Smooth muscle cell of the brain vasculature (primary cell): ENCODE results near the gene CENPB.

Experiments used
- DNase-seq: peaks from one replicate; pipeline ENCODE4 v3.0.0-alpha.2; 2012; ENCODE audit warnings: low read depth, low spot score

CENPB gene

DNA sequence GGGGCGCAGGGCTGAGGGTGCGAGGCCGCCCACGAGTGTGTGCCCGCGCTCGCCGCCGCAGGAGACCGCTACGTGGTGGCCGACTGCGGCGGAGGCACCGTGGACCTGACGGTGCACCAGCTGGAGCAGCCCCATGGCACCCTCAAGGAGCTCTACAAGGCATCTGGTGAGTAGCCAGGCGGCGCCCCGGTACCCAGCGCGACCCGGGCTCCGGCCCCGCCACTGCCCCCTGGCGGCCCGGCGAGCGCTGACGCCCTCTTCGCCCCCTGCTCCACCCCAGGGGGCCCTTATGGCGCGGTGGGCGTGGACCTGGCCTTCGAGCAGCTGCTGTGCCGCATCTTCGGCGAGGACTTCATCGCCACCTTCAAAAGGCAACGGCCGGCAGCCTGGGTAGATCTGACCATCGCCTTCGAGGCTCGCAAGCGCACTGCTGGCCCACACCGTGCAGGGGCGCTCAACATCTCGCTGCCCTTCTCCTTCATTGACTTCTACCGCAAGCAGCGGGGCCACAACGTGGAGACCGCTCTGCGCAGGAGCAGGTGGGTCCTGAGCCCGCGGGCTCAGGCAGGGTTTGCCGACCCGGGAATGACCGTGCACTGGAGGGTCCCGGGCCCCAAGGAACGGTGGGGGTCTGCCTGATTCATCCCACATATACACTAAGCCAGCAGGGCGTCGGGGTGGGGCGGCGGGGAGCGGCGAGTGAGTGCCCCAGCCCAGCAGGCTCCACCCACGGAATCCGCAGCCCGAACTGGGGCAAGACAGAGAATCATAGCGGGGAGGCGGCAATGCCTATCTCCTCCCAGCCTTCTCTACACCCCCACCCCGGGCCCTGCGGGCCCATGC is 36.6 kb downstream of the CENPB start:
- DNase-seq, result no peak

DNA sequence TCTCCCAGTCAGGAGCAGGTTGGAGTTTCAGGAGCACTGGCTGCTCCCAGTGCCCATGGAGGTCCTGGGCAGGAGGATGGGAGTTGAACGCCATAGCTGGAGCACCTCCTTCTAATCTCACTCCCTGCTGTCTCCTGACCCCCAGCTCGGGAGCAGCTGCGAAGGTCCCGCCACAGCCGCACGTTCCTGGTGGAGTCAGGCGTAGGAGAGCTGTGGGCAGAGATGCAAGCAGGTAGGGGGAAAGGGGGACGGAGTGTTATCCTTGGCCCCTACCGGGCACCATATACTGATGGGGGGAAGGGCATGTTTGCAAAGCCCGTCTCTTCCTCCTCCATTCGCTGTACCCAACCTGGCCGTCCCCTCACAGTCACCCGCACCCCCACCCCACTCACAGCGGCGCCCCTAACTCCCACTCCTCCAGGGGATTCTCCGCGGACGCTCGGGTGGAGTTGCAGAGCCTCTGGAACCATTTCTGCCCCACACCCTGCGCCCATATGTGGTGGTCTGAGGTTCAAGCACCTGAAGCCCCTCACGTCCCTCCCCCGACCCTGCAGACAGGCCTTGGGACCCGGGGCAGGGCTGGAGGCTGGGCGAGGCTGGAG is 37.4 kb downstream of the CENPB start:
- DNase-seq, result no peak

DNA sequence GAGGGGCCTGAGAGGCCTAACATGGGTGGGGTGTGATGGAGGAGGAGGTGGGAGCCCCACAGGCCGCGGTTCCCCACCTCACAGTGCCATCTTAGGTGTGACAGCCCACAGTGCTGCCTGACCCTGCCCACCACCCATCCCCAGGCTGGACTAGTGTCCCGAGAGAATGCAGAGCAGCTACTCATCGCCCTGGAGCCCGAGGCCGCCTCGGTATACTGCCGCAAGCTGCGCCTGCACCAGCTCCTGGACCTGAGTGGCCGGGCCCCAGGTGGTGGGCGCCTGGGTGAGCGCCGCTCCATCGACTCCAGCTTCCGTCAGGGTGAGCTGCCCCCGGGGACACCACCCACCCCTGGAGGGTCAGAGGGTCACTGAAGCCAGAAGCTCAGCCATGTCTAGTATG is 38.5 kb downstream of the CENPB start:
- DNase-seq, result no peak

DNA sequence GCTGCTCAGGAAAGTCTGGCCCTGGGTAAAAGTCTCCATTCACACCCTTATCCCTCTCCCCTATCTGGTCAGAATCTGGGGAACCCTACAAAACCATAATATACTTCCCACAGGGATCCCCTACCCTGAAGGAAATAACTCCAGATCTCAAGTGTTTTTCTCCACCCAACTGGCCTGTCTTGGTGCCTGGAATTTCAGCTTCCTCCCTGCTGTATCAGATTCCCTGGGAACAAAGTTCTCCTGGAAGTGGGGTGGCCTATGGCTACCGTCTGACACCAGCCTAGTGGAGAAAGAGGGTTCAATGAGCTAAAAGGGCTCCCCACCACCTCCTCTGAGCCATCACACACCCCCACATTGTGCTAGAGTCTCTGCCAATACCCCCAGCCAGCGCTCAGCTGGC is 39.1 kb downstream of the CENPB start:
- no peak for DNase-seq

DNA sequence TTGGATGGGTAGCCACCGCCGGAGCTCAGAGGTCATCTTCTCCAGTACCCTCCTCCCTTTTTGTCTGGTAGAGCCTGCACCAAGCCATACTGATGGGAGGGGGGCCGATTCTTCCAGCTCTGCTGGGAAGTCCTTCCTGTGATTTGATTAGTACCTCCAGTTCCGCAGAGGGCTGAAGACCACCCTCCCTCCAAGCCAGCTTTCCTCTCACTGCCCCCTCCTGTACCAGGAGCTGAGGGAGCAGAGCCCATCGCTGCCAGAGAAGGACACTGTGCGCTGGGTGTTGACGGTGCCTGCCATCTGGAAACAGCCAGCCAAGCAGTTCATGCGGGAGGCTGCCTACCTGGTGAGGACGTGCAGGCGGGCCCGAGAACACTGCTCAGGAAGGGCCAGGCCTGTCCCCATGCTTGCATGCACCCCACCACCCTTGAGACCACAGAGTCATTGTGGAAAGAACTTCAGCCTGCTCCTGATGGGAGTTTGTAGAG is 40.8 kb downstream of the CENPB start:
- DNase-seq, result no peak

DNA sequence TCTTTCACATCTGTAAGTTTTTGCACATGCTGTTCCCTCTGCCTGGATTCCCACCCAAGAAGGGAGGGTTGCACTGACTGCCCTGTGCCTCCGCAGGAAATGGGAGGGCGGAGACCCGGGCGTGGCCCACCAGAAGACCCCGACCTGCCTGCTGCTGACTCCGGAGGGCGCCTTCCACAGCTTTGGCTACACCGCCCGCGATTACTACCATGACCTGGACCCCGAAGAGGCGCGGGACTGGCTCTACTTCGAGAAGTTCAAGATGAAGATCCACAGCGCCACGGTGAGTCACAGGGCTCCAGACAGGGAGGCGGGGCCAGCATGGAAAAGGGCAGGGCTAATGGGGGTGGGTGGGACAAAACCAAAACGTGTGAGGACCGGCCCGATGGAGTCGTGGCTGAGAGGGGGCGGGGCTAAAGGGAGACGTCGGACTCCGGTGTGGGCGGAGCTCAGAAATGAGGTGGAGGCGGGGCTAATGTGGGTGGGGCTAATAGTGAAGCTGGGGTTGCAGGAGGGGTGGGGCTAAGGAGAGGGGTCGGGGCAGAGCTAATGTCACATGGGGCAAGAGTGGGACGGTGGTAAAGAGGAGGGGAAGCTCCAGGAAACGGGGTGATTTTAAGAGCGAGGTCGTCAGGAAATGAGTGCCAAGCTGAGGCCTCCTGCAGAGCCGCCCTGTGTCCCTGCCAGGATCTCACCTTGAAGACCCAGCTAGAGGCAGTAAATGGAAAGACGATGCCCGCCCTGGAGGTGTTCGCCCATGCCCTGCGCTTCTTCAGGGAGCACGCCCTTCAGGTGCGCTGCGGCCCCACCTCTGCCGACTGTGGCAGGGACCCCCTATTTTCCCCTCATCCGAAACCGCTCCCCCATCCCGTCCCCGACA is 41.5 kb downstream of the CENPB start:
- no peak for DNase-seq

DNA sequence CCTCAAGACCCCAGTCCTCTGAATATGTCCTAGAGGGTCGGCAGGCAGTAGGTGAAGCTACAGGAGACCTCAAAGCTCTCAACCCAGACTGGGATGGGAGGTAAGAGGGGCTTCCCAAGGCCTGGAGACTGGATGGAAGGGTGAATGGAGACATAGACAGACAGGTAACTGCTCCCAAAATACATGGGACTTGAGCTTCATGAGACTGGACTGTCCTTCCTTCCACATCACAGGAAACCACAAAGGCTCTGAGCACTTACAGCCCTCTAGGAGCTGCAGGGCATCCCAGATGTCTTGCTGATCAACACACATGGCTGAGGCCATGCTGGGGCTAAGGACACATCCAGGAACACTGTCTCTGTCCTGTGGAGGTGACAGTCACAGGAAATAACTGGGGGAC is 42.5 kb downstream of the CENPB start:
- no peak for DNase-seq

DNA sequence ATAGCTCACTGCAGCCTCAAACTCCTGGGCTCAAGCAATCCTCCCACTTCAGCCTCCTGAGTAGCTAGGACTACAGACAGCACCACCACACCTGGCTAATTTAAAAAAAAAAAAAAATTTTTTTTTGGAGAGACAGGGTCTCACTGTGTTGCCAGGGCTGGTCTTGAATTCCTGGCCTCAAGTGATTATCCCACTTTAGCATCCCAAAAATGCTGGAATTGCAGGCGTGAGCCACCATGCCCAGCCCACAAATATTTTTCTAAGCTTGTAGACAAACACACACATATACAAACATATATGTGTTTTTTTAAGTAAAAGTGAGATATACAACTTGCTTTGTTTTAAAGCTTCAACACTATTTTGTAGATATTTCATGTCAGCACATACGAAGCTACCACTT is 43.3 kb downstream of the CENPB start:
- DNase-seq, result no peak

DNA sequence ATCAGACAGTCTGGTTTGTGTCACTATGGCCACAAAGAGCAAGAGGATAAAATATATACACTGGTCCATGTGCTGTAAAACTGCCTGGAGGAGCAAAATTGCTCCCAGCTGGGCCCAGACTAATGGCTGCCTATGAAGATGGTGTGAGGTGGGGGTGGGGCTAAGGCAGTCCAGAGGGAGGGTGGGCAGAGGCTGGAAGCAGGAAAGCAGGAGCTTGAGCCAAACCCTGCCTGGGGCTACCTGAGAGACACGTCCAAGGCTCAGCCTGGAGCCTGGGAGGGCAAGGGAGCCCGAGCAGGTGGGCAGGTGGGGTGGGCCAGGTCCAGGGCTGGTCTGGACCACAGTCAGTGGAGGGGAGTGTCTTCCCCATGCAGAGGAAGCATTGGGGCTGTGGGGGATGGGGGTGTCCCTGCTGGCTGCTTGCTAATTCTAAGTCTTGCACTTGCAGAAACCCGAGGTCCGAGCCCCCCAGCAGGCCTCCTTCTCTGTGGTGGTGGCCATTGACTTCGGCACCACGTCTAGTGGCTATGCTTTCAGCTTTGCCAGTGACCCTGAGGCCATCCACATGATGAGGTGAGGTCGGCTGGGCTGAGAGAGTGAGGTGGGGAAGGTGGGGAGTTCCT is 44.6 kb downstream of the CENPB start:
- DNase-seq, result no peak

DNA sequence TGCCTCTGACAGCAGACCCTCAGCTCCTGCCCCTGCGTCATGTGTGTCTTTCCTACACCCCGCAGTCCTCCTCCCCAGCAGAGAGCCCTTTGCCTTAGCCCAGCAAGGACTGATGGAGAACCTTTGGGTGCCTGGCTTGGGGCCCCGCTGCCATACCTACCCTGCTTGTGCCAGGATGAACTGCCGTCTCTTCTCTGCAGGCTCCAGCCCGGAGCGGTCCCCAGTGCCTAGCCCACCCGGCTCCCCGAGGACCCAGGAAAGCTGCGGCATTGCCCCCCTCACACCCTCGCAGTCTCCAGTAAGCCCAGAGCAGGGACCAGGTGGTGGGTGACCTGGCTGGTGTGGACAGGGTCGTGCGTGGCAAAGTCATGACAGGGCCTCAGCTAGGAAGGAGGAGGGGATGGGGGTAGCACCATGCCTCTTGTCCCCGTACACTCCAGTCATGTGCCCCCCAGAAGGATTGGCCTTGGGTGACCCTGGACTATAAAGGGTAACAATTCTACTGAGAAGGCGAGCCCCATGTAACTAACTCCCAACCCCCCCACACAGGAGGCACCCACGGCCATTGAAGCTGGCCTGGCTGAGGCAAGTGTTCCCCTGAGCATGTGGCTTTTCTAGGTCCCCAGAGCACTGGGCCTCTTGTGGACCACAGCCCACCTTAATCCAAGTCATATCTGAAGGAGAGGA is 45.8 kb downstream of the CENPB start:
- no peak for DNase-seq

DNA sequence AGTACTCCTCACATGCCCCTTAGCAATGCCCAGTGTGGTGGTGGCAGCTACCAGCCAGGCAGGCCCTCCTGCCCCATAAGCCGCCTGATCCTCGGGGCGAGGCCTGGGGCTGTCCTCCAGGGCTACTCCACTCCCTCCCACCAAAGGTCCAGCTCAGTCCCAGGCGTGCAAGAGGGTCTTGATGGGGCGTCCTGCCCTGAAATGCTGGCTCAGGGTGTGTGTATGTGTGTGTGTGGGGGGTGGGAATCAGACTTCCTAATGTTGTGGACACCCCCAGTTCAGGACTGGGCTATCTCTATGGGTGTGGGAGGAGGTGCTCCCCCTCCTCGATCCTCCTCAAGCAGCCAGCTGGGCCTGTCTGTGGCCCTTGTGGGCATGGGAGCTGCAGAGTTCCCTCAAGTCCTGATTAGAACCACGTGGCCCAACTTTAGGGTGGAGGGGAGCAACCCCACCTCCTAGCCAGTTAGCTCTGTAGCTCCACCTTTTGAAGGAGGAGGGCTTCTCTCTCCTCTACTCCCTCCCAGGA is 46.6 kb downstream of the CENPB start:
- DNase-seq, result no peak

DNA sequence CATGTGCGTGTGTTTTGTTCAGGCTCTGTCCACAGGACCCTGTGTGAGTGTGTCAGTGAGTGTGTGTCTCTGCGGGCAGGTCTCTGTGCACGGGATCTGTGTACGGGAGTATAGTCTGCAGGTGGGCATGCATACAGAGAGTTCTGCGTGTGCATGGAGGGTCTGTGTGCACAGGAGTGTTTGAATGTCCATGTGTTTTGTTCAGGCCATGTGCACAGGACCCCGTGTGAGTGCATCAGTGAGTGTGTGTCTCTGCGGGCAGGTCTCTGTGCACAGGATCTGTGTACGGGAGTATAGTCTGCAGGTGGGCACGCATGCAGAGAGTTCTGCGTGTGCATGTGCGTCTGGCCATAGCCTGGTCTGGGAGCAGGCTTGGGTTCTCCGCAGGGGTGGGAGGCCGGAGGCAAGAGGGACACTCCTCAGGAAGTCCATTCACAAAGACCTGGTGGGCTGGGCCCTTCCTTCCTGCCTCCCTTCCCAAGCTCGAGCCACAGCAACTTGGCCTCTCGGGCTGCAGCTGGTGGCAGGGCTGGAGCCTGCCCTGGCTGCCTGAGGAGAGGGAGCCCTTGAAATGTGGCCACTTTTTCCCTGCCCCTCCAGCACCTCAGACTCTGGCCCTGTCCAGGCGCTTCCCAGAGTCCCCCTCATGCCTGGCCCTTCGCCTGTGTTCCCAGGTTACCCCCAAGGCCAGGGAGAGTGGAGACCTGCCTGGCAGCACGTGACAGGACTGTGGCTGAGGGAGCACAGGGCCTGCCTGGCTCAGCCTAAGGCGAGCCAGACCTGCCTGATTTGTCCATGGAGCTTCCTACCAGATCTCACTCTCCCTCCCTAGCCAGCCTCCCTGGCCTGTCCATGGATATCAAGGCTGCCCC is 47.2 kb downstream of the CENPB start:
- DNase-seq, result no peak

DNA sequence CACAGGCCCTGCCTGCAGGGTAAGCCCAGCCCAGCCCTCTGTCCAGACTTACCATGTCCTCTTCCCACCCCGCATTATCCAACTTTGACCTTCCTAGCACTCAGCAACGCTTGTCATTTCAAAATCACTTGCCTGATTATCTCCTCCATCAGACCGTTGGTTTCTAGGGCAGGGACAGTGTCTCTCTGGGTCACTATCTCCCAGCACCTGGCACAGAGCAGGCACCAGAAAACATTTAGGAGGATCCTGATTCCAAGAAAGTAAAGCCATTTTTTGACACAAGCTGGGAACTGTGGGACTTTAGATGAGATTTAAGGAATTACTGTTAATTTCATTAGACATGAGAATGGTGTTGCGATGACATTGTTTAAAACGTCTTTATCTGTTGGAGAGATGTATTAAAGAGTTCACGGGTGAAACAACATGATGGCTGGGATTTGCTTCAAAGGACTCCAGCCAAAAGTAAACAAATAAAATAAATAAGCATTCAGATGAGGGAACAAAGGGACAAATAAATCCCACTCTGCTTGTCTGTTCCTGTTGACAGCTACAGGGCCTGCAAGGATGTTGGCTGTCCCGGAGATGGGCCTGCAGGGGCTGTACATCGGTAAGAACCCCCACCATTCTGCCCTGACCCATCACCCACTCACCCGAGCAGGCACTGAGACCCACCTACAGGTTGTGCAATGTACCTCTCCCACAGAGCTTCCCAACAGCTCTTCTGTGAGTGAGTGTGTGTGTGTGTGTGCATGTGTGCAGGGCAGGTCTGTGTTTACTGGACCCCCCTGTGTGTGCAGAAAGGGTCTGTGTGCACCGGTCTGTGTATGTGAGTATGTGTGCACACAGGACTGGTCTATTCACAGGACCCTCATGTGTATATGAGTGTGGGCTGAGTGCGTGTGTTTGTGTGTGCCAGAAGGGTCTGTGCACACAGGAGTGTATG is 48.2 kb downstream of the CENPB start:
- DNase-seq, result no peak

DNA sequence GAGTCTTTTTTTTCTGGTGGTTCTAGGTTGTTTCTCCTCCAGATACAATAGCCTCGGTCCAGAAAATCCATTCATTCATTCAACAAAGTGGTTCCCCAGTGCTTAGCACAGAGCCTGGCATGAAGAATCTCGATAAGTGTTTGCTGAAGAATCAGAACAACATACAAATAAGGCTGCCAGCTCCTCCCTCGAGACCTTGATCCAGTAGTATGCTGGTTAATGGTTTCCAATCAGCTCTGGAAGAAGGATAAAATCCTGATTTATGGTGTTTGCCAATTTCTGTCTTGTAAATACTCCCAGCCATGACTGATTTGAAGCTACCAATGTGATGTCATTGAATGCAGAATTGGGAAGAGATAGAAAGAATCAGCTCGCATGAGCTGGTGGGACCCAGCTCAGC is 50.8 kb downstream of the CENPB start:
- no peak for DNase-seq

DNA sequence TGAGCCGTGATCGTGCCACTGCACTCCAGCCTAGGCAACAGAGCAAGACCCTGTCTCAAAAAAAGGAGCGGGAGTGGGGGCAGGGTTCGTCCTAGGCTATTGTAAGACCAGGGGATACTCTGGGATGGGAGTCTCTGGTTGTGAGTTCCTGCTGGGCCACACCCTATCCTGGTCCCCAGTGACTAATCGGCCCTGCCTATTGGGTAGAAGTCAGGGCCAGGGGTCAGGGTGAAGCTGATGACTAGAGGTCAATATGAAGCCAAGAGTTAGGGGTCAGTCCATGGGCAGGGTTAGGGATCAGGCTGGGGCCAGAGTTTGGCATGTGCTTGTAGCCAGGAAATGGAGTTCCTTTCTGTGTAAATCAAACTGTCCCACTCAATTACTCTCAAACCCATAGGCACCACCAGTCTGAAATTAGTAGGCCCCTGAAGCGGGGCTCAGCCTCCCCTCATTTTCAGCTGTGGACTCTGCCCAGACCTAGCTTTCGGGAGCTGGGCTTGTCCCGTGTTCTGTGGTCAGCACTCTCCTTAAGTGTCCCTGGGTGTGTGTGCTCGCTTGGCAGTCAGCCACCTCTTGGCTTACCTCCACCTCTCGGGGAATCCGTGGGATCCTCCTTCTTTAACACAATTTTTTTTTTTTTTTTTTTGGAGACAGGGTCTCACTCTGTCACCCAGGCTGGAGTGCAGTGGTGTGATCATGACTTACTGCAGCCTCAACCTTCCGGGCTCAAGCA is 52.3 kb downstream of the CENPB start:
- no peak for DNase-seq
